ENCODE results near the gene MKKS. TPM values are rescaled to one million over a fixed set of nuclear protein-coding genes. Genes with fewer than 3 reads are reported as not detected.
A peak's percentile ranks its signal among the peaks of the same experiment; 100 is the strongest.

MKKS gene
- total RNA-seq: 10 to 100 TPM in 3 of 4 donors, under 1 TPM in 1; 0.80 to 22.5 (median 17.6) TPM

GRCh38 chr20:10433623-10434466, at the start of gene MKKS:
MKKS (minus strand) TSS chr20:10434222; CDS start chr20:10413514, 20,708 bp downstream.
- H3K4me1 ChIP-seq: peaks cover 8 to 53% (median 23%) of the 10 kb centered on the region in 4 donors
- no peaks in the 10 kb centered on the region for H3K36me3 ChIP-seq
- no peaks in the 10 kb centered on the region for H3K9me3 ChIP-seq
- DNase-seq: peak; percentile 93
- TF ChIP-seq CTCF (IDR thresholded peaks at IDR 0.05): no peak
- TF ChIP-seq POLR2AphosphoS5 (IDR thresholded peaks at IDR 0.05): peak; percentile 43 to 64 (median 58)
- H3K27ac ChIP-seq: peak within 1 kb of the TSS; percentile 94 to 97 (median 94)
- WGBS, 2 donors (ENCODE audit: low coverage in 1 of 2): 0% methylated on average over 2 to 59 of the region's 73 CpGs
- in situ Hi-C loops (cut with MboI; ENCODE audit: low pct_ligation_motif_present in 1 of 4, low pct_unique_long_range_greater_than_20kb in 1 of 4, low sequenced_read_pairs in 3 of 4) (loop anchor here in 1 of 4 donors (25.0 kb wide), 1 partner anchor 447 kb away; no protein-coding TSS in a partner anchor), intact Hi-C loops (cut with DNase I; ENCODE audit: low total_unique reads) (no loop called here)
- no peaks in the 10 kb centered on the region for H3K27me3 ChIP-seq
- H3K4me3 ChIP-seq: peak within 1 kb of the TSS; percentile 71 to 86 (median 78)

GRCh38 chr20:10483691-10484090, 49.7 kb upstream of the MKKS start:
- no peaks in the 10 kb centered on the region for H3K36me3 ChIP-seq
- H3K4me1 ChIP-seq: no peaks in the 10 kb centered on the region
- H3K27me3 ChIP-seq: no peaks in the 10 kb centered on the region
- WGBS, 2 donors (ENCODE audit: low coverage in 1 of 2): 74 to 87% methylated on average over 2 of the region's 2 CpGs
- no peak for DNase-seq
- H3K4me3 ChIP-seq: no peak overlapping the region
- no peak overlapping the region for H3K27ac ChIP-seq
- intact Hi-C loops (cut with DNase I; ENCODE audit: low total_unique reads): no loop called here
- TF ChIP-seq CTCF (IDR thresholded peaks at IDR 0.05): no peak
- TF ChIP-seq POLR2A (IDR thresholded peaks at IDR 0.05): no peak
- TF ChIP-seq EP300 (IDR thresholded peaks at IDR 0.05; ENCODE audit: low read depth): no peak
- TF ChIP-seq POLR2AphosphoS5 (IDR thresholded peaks at IDR 0.05): no peak
- H3K9me3 ChIP-seq: no peaks in the 10 kb centered on the region
- in situ Hi-C loops (cut with MboI; ENCODE audit: low pct_ligation_motif_present in 1 of 4, low pct_unique_long_range_greater_than_20kb in 1 of 4, low sequenced_read_pairs in 3 of 4): no loop called here

- no peaks in the 10 kb centered on the region for H3K36me3 ChIP-seq
- no peaks in the 10 kb centered on the region for H3K27me3 ChIP-seq
- intact Hi-C loops (cut with DNase I; ENCODE audit: low total_unique reads) (no loop called here), in situ Hi-C loops (cut with MboI; ENCODE audit: low pct_ligation_motif_present in 1 of 4, low pct_unique_long_range_greater_than_20kb in 1 of 4, low sequenced_read_pairs in 3 of 4) (no loop called here)
- H3K4me1 ChIP-seq: no peaks in the 10 kb centered on the region
- no peak for DNase-seq
- WGBS, 2 donors (ENCODE audit: low coverage in 1 of 2): 73% methylated on average over 5 of the region's 5 CpGs; no CpG with 5 or more reads in 1 of the 2 donors
- no peak overlapping the region for H3K4me3 ChIP-seq
- H3K27ac ChIP-seq: no peak overlapping the region
- TF ChIP-seq CTCF (IDR thresholded peaks at IDR 0.05) (no peak), POLR2AphosphoS5 (IDR thresholded peaks at IDR 0.05) (no peak), POLR2A (IDR thresholded peaks at IDR 0.05) (no peak), EP300 (IDR thresholded peaks at IDR 0.05; ENCODE audit: low read depth) (no peak)
- no peaks in the 10 kb centered on the region for H3K9me3 ChIP-seq
Measured at GRCh38 chr20:10481676-10482075, 47.7 kb upstream of the MKKS start.

GRCh38 chr20:10478930-10479329, 44.9 kb upstream of the MKKS start:
- TF ChIP-seq POLR2AphosphoS5 (IDR thresholded peaks at IDR 0.05): no peak
- no peak for TF ChIP-seq CTCF (IDR thresholded peaks at IDR 0.05)
- TF ChIP-seq POLR2A (IDR thresholded peaks at IDR 0.05): no peak
- no peak for TF ChIP-seq EP300 (IDR thresholded peaks at IDR 0.05; ENCODE audit: low read depth)
- Histone ChIP-seq H3K4me3 (no peak overlapping the region), H3K9me3 (no peaks in the 10 kb centered on the region), H3K27me3 (no peaks in the 10 kb centered on the region), H3K27ac (no peak overlapping the region), H3K4me1 (peaks cover 0 to 11% (median 0%) of the 10 kb centered on the region in 4 donors), H3K36me3 (no peaks in the 10 kb centered on the region)
- WGBS, 2 donors (ENCODE audit: low coverage in 1 of 2): 83 to 85% methylated on average over 4 of the region's 4 CpGs
- intact Hi-C loops (cut with DNase I; ENCODE audit: low total_unique reads): loop anchor here (10.0 kb wide), 1 partner anchor 76 kb away; no protein-coding TSS in a partner anchor
- DNase-seq: no peak
- in situ Hi-C loops (cut with MboI; ENCODE audit: low pct_ligation_motif_present in 1 of 4, low pct_unique_long_range_greater_than_20kb in 1 of 4, low sequenced_read_pairs in 3 of 4): no loop called here
